NOMO-1 (cell line): ENCODE results near the gene MED25.

ENCODE experiments used
- DNase-seq, 2 experiments: peaks; one replicate each; lab custom pipeline; 2025; ENCODE audit not compliant: unreplicated experiment in 2 of 2; lab: John Stamatoyannopoulos, UW

Gene MED25

DNA sequence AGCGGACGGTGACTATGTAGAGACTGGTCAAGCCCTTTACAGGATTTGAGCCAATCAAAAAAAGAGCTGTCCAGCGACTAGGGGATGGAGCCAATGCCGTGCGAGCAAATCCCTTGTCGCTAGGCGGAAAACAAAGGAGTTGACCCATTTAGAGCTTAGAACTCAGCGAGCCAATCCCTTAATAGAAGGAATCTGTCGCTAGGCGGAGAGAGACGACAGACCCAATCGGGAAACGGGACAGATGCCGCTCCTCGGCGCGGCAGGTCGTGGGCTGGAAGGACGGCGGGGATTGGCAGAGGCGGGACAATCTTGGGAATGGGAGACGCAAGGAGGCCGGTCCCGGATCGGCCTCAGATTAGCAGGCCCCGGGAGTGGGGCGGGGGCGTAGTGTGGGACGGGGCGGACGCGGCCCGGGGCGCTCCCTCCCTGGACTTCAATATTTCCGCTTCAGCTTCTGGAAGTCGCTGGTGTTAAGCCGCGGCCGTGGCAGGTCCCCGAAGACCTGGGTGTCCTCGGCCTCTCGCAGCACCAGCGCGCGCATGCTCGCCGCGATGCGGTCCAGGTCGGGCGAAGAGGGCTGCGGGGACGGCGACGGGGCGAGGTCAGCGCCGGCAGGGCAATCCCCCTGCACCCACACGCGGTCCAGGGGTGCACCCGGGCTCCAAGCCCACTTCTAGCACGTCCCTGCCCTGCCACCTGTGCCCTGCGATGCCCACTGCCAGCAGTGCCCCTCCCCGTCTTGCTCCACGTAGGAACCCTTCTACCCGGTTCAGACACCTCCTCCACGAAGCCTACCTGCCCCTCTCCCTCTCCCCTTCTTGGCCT, 51.6 kb downstream of the MED25 start:
- DNase-seq, result peak; percentile 98 to 99

- DNase-seq, result no peak
Measured at GRCh38 chr19:49870309-49870901, 52.3 kb downstream of the MED25 start.

- DNase-seq, result no peak
Measured at GRCh38 chr19:49871349-49871985, 53.4 kb downstream of the MED25 start.

DNA sequence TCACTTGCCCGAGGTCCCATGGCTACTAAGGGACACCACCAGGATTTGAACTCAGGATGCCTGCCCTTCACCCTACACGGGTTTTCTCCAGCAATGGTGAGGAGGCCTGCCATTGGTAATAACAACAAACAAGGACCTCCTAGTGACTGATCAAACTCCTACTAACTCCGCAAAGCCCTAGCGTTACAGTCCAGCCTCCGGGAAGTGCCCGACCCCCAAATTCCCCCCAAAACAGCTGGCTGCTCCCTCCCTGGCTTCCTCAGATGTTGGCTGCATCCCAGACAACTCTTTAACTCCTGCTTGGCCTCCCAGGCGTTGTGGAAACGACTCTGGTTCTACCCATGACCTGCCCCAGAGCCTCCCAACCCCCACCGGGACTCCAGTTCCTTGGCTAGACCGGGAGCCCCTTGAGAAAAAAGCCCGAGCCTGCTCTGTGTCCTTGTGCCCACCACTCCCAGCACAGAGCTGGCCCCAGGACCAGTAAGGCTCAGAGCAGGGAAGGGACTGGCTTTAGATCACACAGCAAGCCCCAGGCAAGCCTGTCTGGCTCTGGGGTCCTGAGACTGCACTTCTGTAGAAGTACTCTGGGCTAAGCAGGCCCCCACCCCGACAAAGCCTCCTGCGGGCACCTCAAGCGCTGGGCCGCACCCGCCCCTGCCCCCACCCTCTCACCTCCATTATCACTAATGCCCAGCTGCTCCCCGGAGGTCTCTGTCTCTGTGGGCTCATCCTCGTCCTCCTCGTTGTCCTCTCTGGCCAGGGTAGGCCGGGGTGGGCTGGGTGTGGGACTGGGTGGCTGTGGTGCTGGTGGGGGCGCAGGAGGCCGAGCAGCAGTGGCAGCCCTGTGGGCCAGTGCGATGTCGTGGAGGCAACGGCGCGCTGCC, 54.4 kb downstream of the MED25 start:
- no peak for DNase-seq

DNA sequence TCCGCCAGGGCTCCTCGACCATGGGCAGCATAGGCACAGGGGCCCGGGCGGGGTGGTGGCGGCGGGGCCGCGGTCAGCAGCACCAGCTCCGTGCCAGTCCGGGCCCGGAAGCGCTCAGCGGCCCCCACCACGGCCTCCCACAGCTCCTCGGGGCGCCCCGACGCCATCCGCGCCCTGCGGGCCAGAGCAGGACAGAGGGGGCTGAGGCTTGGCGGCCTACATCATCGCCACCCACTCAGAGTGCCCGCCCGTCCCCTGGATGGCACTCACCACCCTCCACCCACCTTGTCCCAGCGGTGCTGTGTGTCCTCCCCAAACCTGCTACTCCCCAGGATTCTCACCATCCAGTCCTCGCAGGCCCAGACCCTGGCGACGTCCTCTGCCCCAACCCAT, 55.0 kb downstream of the MED25 start:
- no peak for DNase-seq

GRCh38 chr19:49873834-49874233, 55.7 kb downstream of the MED25 start:
- DNase-seq, result no peak

DNA sequence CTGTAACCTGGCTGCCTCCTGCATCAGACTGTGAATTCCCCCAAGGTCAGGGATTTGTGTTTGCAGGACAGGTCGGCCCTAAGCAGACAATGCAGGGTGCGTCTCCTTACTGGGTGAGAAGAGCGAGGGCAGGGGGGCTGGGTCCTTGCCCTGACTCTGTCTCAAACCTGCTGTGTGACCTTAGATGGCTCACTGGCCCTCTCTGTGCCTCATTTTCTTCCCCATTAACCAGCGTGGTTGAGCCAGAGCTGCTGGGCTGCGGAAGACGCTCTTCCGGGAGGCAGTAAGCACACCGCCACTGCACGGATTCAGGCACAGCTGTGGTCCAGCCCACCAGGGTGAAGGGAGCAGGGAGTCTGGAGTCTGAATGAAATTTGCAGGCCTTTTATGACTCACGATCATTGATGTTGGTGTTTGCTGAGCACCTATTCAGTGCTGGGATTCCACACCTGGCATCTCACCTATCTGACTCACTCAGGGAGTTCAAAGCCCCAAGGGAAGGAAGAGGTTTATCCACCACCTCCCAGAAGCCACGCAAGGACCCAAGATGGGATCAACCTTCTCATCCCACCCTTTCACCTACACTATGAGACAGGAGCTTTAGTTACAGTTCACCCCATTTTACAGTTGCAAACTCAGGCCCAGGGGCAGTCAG, 56.5 kb downstream of the MED25 start:
- DNase-seq, result no peak

GRCh38 chr19:49875177-49875576, 57.1 kb downstream of the MED25 start:
- DNase-seq, result no peak

DNA sequence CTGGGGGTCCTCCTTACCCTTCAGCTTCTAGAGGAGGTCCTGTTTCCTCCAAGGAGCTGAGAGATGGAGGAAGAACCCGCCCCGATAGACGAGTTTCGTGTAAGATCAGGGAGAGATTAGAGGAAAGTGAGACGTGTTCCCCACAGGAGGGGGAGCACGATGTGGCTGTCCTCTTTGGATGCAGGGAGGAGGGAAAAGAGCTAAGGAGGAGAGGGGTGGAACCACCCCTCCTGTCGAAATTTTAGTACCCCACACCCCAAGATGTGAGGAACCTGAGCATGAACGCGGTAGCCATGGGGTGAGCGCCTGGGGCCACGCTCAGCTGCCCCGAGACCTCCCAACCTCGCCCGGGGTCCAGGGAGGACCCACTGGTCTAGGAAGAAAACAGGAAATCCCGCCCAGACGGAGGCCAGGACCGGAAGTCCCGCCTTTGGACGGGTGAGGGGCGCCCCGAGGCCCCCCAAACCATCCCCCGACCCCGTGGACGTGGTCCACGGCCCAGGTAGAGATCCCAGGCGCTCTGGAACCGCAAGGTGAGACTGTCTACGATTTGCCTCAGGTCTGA, 57.9 kb downstream of the MED25 start:
- peak in 1 of 2 experiments; percentile 19 for DNase-seq

GRCh38 chr19:49876422-49877019, 58.4 kb downstream of the MED25 start:
- peak; percentile 97 to 98 for DNase-seq

DNA sequence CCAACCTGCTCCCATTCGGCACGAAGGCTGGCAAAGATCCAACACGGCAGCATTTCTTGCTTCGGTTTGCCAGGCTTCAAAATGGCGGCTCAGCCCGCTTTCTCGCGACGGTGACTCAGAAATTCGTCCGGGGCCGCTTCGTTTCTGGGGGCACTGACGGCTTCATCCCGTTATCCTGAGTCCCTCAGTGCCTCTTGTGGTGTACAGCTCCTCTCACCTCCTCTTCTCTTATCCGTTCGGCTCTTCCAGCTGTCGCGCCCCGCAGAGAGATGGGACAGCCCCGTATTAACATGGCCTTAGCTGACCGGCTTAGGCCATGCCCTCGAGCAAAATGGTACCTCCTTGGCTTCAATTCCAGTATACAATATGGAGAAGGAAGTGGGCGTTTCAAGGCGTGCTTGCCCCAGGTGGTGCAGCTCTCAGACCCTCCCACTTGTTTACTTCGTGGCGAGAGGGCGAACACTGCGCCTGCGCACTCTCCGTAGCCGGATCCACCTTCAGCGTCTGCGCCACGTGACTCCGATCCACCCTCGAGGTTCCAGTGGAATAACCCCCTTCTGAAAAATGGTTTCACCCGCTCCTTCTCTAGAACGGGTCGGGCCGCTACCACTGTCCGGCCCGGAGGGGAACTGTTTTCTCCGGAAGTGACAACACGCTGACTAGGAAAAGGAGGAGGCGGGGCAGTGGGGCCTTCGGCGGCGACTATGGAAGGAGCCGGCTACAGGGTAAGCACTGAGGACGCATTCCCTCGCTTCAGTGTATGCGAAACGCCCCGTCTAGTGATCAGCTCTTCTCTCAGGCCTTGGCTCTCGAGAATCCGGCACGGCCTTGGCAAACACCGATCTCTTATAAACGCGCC, 59.2 kb downstream of the MED25 start, which contains the start of the genes AKT1S1 and TBC1D17:
AKT1S1 (minus strand) TSS at position 336 of the 859 bp plus-strand sequence. CDS start 4,060 bp downstream, outside the sequence.
TBC1D17 (plus strand) TSS at position 683 of the 859 bp plus-strand sequence; CDS start at position 705, 22 bp downstream.
- DNase-seq, result peak; percentile 99

GRCh38 chr19:49877879-49878743, 60.0 kb downstream of the MED25 start:
- DNase-seq, result peak; percentile 93 to 95

- DNase-seq, result no peak
Measured at GRCh38 chr19:49878744-49879070, 60.6 kb downstream of the MED25 start.

- DNase-seq, result peak; percentile 24 to 32
Measured at GRCh38 chr19:49879243-49879963, 61.3 kb downstream of the MED25 start.

DNA sequence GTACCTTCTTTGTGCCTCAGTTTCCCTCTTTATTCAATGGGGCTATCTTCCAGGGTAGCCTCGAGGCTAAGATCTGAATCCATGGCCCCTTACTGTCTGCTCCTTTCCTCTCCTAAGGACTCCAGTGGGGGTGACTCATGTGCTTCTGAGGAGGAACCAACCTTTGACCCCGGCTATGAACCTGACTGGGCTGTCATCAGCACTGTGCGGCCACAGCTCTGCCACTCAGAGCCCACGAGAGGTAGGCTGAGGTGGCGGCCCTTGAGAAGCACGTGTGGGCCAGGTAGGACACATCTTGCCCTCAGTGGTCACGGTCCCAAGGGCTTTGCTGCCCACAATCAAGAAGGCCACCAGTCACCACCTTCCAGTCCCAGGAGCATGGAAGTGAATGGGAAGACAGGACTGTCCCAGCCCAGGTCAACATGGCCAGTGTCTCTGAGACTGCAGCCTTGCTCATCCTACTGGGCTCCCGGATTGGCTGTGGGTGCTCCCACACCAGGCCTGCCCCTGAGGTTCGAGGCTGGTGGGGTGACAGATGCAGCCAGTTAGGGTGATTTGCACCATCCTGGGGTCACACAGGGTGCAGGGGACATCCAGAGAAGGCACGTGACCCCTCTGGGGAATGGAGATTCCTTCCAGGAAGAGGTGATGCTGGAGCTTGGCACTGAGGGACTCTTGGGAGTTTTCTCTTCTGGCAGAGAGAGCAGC, 62.2 kb downstream of the MED25 start:
- no peak for DNase-seq

DNA sequence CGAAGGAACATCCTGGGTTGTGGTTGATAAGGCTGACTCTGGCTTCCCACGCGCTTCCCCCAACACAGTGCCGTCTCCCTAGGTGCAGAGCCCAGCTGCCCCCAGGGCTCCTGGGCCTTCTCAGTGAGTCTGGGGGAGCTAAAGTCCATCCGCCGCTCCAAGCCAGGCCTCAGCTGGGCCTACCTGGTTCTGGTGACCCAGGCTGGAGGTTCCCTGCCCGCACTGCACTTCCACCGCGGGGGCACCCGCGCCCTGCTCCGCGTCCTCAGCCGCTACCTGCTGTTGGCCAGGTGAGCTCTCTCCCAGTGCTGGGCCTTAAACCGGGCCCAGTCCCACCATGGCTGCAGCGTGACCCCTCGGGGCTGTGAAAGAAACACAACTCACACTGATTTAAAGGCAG, 63.1 kb downstream of the MED25 start:
- DNase-seq, result no peak
